HepG2 (cell line): ENCODE data around the gene YPEL3. TPM values are rescaled to one million over a fixed set of nuclear protein-coding genes. Genes with fewer than 3 reads are reported as not detected.

Experiments used
- BORCS8-MEF2B ChIP-seq: sonication (generic); formaldehyde crosslinking; IDR thresholded peaks from 2 replicates; pipeline ENCODE4 v1.8.0; 2022; ENCODE audit warnings: mild to moderate bottlenecking, missing genetic modification reagents
- FOXA3 ChIP-seq: IDR thresholded peaks from 2 replicates; pipeline ENCODE4 v1.6.1; 2016; ENCODE audit warnings: missing genetic modification reagents, missing compliant biosample characterization
- NKX3-1 ChIP-seq: sonication (generic); formaldehyde crosslinking; IDR thresholded peaks from 2 replicates; pipeline ENCODE4 v1.5.0; 2020; ENCODE audit warnings: missing genetic modification reagents
- STAT6 ChIP-seq: sonication (generic); formaldehyde crosslinking; IDR thresholded peaks from 2 replicates; pipeline ENCODE4 v1.4.0; 2020; ENCODE audit warnings: missing genetic modification reagents, mild to moderate bottlenecking, borderline replicate concordance
- TBP ChIP-seq: sonication (generic); formaldehyde crosslinking; IDR thresholded peaks from 2 replicates; pipeline ENCODE4 v1.5.0; 2020; ENCODE audit warnings: missing genetic modification reagents
- ZFP90 ChIP-seq: sonication (generic); formaldehyde crosslinking; IDR thresholded peaks from 2 replicates; pipeline ENCODE4 v1.8.0; 2022; ENCODE audit warnings: missing genetic modification reagents, mild to moderate bottlenecking, inconsistent platforms, borderline replicate concordance
- ZNF451 ChIP-seq: sonication (generic); formaldehyde crosslinking; IDR thresholded peaks from 2 replicates; pipeline ENCODE4 v1.5.0; 2020; ENCODE audit warnings: mild to moderate bottlenecking, missing genetic modification reagents
- ZNF557 ChIP-seq: sonication (generic); formaldehyde crosslinking; IDR thresholded peaks from 2 replicates; pipeline ENCODE4 v1.4.0; 2020; ENCODE audit warnings: missing genetic modification reagents
- polyA plus RNA-seq, 8 experiments: library from polyadenylated mRNA; depleted of rRNA in 3 of 8; stranded (reverse) in 7 of 8; unstranded in 1 of 8; fragments of >200 nt; fragmentation: Illumina TruSeq in 4 of 8; extraction: Trizol in 4 of 8; gene quantifications; 2 replicates each; pipeline versions ENCODE4 v1.2.1 to v1.2.3, GENCODE V29; 2011 to 2016; ENCODE audit warnings: low read depth in 4 of 8, missing spikeins in 1 of 8, mixed read lengths in 1 of 8; ENCODE audit not compliant: insufficient read depth in 1 of 8
- total RNA-seq, 5 experiments: library from RNA; depleted of rRNA; stranded (reverse); fragments of >200 nt; fragmentation: Illumina TruSeq; extraction: Trizol; gene quantifications; 2 replicates each; pipeline ENCODE4 v1.2.3, GENCODE V29; 2016; ENCODE audit warnings: low read depth in 1 of 5
- TF ChIP-seq, protein P1 (sequence below): IDR thresholded peaks from 2 replicates; pipeline ENCODE4 v1.6.1; 2016; ENCODE audit warnings: low read depth, missing genetic modification reagents, missing compliant biosample characterization
- TF ChIP-seq, protein P2 (sequence below): IDR thresholded peaks from 2 replicates; pipeline ENCODE4 v1.6.1; 2016

YPEL3 gene
- total and polyA plus RNA-seq, 2 of the 13 experiments (the other 11 are each of a cell fraction or from before 2014, with no cell fraction given) = 5.4 to 47.0 TPM

GRCh38 chr16:30108059-30108850, 12.2 kb upstream of the YPEL3 start (continued):
- TF ChIP-seq ZFP90 = no peak
- no peak for TF ChIP-seq TBP
- TF ChIP-seq STAT6 (CRISPR knock-in tag) = no peak
- TF ChIP-seq, protein P1, sequence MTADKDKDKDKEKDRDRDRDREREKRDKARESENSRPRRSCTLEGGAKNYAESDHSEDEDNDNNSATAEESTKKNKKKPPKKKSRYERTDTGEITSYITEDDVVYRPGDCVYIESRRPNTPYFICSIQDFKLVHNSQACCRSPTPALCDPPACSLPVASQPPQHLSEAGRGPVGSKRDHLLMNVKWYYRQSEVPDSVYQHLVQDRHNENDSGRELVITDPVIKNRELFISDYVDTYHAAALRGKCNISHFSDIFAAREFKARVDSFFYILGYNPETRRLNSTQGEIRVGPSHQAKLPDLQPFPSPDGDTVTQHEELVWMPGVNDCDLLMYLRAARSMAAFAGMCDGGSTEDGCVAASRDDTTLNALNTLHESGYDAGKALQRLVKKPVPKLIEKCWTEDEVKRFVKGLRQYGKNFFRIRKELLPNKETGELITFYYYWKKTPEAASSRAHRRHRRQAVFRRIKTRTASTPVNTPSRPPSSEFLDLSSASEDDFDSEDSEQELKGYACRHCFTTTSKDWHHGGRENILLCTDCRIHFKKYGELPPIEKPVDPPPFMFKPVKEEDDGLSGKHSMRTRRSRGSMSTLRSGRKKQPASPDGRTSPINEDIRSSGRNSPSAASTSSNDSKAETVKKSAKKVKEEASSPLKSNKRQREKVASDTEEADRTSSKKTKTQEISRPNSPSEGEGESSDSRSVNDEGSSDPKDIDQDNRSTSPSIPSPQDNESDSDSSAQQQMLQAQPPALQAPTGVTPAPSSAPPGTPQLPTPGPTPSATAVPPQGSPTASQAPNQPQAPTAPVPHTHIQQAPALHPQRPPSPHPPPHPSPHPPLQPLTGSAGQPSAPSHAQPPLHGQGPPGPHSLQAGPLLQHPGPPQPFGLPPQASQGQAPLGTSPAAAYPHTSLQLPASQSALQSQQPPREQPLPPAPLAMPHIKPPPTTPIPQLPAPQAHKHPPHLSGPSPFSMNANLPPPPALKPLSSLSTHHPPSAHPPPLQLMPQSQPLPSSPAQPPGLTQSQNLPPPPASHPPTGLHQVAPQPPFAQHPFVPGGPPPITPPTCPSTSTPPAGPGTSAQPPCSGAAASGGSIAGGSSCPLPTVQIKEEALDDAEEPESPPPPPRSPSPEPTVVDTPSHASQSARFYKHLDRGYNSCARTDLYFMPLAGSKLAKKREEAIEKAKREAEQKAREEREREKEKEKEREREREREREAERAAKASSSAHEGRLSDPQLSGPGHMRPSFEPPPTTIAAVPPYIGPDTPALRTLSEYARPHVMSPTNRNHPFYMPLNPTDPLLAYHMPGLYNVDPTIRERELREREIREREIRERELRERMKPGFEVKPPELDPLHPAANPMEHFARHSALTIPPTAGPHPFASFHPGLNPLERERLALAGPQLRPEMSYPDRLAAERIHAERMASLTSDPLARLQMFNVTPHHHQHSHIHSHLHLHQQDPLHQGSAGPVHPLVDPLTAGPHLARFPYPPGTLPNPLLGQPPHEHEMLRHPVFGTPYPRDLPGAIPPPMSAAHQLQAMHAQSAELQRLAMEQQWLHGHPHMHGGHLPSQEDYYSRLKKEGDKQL = no peak
- TF ChIP-seq FOXA3 = no peak
- no peak for TF ChIP-seq ZNF557 (CRISPR knock-in tag)
- TF ChIP-seq NKX3-1 (CRISPR knock-in tag) = no peak
- no peak for TF ChIP-seq ZNF451
- TF ChIP-seq, protein P2, sequence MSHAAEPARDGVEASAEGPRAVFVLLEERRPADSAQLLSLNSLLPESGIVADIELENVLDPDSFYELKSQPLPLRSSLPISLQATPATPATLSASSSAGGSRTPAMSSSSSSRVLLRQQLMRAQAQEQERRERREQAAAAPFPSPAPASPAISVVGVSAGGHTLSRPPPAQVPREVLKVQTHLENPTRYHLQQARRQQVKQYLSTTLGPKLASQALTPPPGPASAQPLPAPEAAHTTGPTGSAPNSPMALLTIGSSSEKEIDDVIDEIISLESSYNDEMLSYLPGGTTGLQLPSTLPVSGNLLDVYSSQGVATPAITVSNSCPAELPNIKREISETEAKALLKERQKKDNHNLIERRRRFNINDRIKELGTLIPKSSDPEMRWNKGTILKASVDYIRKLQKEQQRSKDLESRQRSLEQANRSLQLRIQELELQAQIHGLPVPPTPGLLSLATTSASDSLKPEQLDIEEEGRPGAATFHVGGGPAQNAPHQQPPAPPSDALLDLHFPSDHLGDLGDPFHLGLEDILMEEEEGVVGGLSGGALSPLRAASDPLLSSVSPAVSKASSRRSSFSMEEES = no peak
- no peak for TF ChIP-seq BORCS8-MEF2B (CRISPR knock-in tag)
- TF ChIP-seq, all 625 proteins: peak for 0
